Measurements from ENCODE around the gene THAP2.

DNA sequence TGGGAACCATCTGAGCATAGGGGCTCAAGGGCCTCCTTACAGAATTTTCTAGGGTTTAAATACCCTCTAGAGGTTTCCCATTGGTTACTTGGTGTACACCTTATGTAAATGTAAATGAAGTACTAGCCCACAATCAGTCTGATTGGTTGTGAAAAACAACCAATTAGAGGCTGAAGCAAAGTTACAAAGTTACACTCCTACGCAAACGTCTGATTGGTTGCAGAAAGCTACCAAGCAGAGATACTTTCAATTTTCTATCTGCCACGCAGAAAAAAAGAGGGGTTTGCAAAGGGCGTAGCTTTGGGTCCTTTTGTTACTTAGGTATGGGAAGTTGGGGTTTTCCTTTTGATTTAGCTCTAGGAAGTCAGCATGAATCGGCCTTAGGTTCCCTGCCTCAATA, 20.0 kb downstream of the THAP2 start:
- TF ChIP-seq POLR2AphosphoS5 (IDR thresholded peaks at IDR 0.05; ENCODE audit: low read depth, low read length) (no peak), SPI1 (IDR thresholded peaks at IDR 0.05; ENCODE audit: low read depth, low read length) (no peak), POU2F2 (IDR thresholded peaks at IDR 0.05; ENCODE audit: low read depth, low read length) (no peak), POLR2A (IDR thresholded peaks at IDR 0.05; ENCODE audit: low read depth, low read length) (no peak)

Measured in GM12891 (cell line).